Muscle of back (tissue), 11 donors: Measurements from ENCODE around the gene C6orf47. TPM values are rescaled to one million over a fixed set of nuclear protein-coding genes. Genes with fewer than 3 reads are reported as not detected.

Source experiments
- DNase-seq, 3 donors: peaks; one replicate each; pipeline versions ENCODE4 v3.0.0 to v3.0.0-alpha.2; 2013
- polyA plus RNA-seq, 10 donors: library from polyadenylated mRNA; unstranded; fragments of 120-200 nt; gene quantifications; one replicate each; pipeline ENCODE4 v1.2.1, GENCODE V29; 2013; ENCODE audit not compliant: insufficient read length in 10 of 10

Gene C6orf47
- polyA plus RNA-seq, 10 donors = 11.4 to 16.0 (median 13.4) TPM

- no peak for DNase-seq
Measured at GRCh38 chr6:31614684-31615578, 45.6 kb downstream of the C6orf47 start, which contains the start of gene AIF1. TSS of gene AIF1 (plus strand) at chr6:31615234. CDS start at chr6:31615330, 96 bp downstream.

- no peak for DNase-seq
Measured at GRCh38 chr6:31614075-31614619, 46.4 kb downstream of the C6orf47 start.

- DNase-seq = peak in 1 of 3 donors; percentile 68
Measured at GRCh38 chr6:31610968-31611367, 49.6 kb downstream of the C6orf47 start.

- DNase-seq = no peak
Measured at GRCh38 chr6:31609519-31610406, 50.8 kb downstream of the C6orf47 start.

Other genes with a start within 250 kb of the C6orf47 start
- gene MICB, start 162.6 kb downstream of the C6orf47 start, polyA plus RNA-seq = 1 to 10 TPM in 5 of 10 donors, under 1 TPM in 5; 0.47 to 1.1 (median 0.99) TPM
- gene MCCD1, start 131.8 kb downstream of the C6orf47 start, polyA plus RNA-seq = not detected
- 100 to 1,000 TPM; 292 to 441 (median 367) TPM for gene DDX39B, start 118.8 kb downstream of the C6orf47 start, polyA plus RNA-seq
- gene ATP6V1G2, start 114.2 kb downstream of the C6orf47 start, polyA plus RNA-seq = 1 to 10 TPM; 2.5 to 5.9 (median 3.9) TPM
- gene NFKBIL1, start 113.2 kb downstream of the C6orf47 start, polyA plus RNA-seq = 10 to 100 TPM; 11.3 to 17.7 (median 14.4) TPM
- under 1 TPM in 6 of 10 donors, not detected in 4; 0.12 to 0.91 (median 0.21) TPM for gene LTA, start 88.5 kb downstream of the C6orf47 start, polyA plus RNA-seq
- gene TNF, start 85.2 kb downstream of the C6orf47 start, polyA plus RNA-seq = 1 to 10 TPM in 1 of 10 donors, under 1 TPM in 8, not detected in 1; 0.17 to 3.5 (median 0.29) TPM
- gene LTB, start 78.4 kb downstream of the C6orf47 start, polyA plus RNA-seq = 10 to 100 TPM in 1 of 10 donors, 1 to 10 TPM in 6, under 1 TPM in 3; 0.67 to 32.2 (median 1.5) TPM
- gene LST1, start 74.5 kb downstream of the C6orf47 start, polyA plus RNA-seq = 10 to 100 TPM in 1 of 10 donors, 1 to 10 TPM in 9; 4.1 to 10.9 (median 6.4) TPM
- gene NCR3, start 67.8 kb downstream of the C6orf47 start, polyA plus RNA-seq = under 1 TPM in 4 of 10 donors, not detected in 6; 0.20 to 0.59 (median 0.30) TPM
- 10 to 100 TPM; 15.1 to 35.2 (median 23.0) TPM for gene AIF1, start 45.5 kb downstream of the C6orf47 start, polyA plus RNA-seq
- gene PRRC2A, start 40.1 kb downstream of the C6orf47 start, polyA plus RNA-seq = 100 to 1,000 TPM; 112 to 149 (median 132) TPM
- gene BAG6, start 8.1 kb downstream of the C6orf47 start, polyA plus RNA-seq = 100 to 1,000 TPM; 177 to 216 (median 198) TPM
- gene APOM, start 4.9 kb downstream of the C6orf47 start, polyA plus RNA-seq = 1 to 10 TPM; 2.6 to 5.7 (median 4.2) TPM
- gene GPANK1, start 4.2 kb upstream of the C6orf47 start, polyA plus RNA-seq = 10 to 100 TPM; 10.1 to 16.9 (median 12.2) TPM
- 100 to 1,000 TPM; 118 to 150 (median 138) TPM for gene CSNK2B, start 5.3 kb upstream of the C6orf47 start, polyA plus RNA-seq
- gene LY6G5B, start 9.2 kb upstream of the C6orf47 start, polyA plus RNA-seq = 10 to 100 TPM in 6 of 10 donors, 1 to 10 TPM in 4; 5.6 to 24.0 (median 10.9) TPM
- gene LY6G5C, start 20.3 kb upstream of the C6orf47 start, polyA plus RNA-seq = 1 to 10 TPM in 9 of 10 donors, under 1 TPM in 1; 0.68 to 5.1 (median 2.4) TPM
- 10 to 100 TPM; 36.3 to 50.0 (median 39.2) TPM for gene ABHD16A, start 42.5 kb upstream of the C6orf47 start, polyA plus RNA-seq
- gene LY6G6F, start 46.1 kb upstream of the C6orf47 start, polyA plus RNA-seq = under 1 TPM in 3 of 10 donors, not detected in 7; 0.17 to 0.38 (median 0.20) TPM
- 1 to 10 TPM in 1 of 10 donors, under 1 TPM in 5, not detected in 4; 0.42 to 1.1 (median 0.53) TPM for gene LY6G6D, start 54.6 kb upstream of the C6orf47 start, polyA plus RNA-seq
- gene LY6G6C, start 61.0 kb upstream of the C6orf47 start, polyA plus RNA-seq = 1 to 10 TPM in 1 of 10 donors, under 1 TPM in 8, not detected in 1; 0.19 to 1.0 (median 0.38) TPM
- 1 to 10 TPM in 3 of 10 donors, under 1 TPM in 7; 0.52 to 1.8 (median 0.82) TPM for gene MPIG6B, start 62.6 kb upstream of the C6orf47 start, polyA plus RNA-seq
- 100 to 1,000 TPM in 8 of 10 donors, 10 to 100 TPM in 2; 87.3 to 135 (median 109) TPM for gene DDAH2, start 68.5 kb upstream of the C6orf47 start, polyA plus RNA-seq
- gene CLIC1, start 75.8 kb upstream of the C6orf47 start, polyA plus RNA-seq = 100 to 1,000 TPM; 114 to 181 (median 138) TPM
- gene MSH5, start 79.2 kb upstream of the C6orf47 start, polyA plus RNA-seq = 10 to 100 TPM in 6 of 10 donors, 1 to 10 TPM in 4; 5.9 to 29.4 (median 13.5) TPM
- 10 to 100 TPM in 1 of 10 donors, 1 to 10 TPM in 9; 2.1 to 10.9 (median 3.0) TPM for gene SAPCD1, start 101.9 kb upstream of the C6orf47 start, polyA plus RNA-seq
- gene VWA7, start 116.5 kb upstream of the C6orf47 start, polyA plus RNA-seq = 1 to 10 TPM in 9 of 10 donors, under 1 TPM in 1; 0.88 to 3.3 (median 2.3) TPM
- 10 to 100 TPM; 42.0 to 63.0 (median 46.2) TPM for gene VARS1, start 135.0 kb upstream of the C6orf47 start, polyA plus RNA-seq
- 10 to 100 TPM; 46.2 to 63.6 (median 58.9) TPM for gene LSM2, start 146.2 kb upstream of the C6orf47 start, polyA plus RNA-seq
- gene HSPA1L, start 154.5 kb upstream of the C6orf47 start, polyA plus RNA-seq = 1 to 10 TPM; 3.3 to 4.3 (median 3.9) TPM
- 100 to 1,000 TPM in 1 of 10 donors, 10 to 100 TPM in 9; 47.4 to 176 (median 71.8) TPM for gene HSPA1A, start 154.8 kb upstream of the C6orf47 start, polyA plus RNA-seq
- 100 to 1,000 TPM in 1 of 10 donors, 10 to 100 TPM in 9; 34.3 to 226 (median 55.8) TPM for gene HSPA1B, start 167.0 kb upstream of the C6orf47 start, polyA plus RNA-seq
- 10 to 100 TPM; 15.3 to 19.4 (median 17.2) TPM for gene NEU1, start 202.0 kb upstream of the C6orf47 start, polyA plus RNA-seq
- gene SLC44A4, start 218.2 kb upstream of the C6orf47 start, polyA plus RNA-seq = under 1 TPM in 8 of 10 donors, not detected in 2; 0.08 to 0.50 (median 0.29) TPM
- 10 to 100 TPM; 23.3 to 40.1 (median 29.4) TPM for gene EHMT2, start 236.9 kb upstream of the C6orf47 start, polyA plus RNA-seq
- 10 to 100 TPM in 4 of 10 donors, 1 to 10 TPM in 6; 7.9 to 16.2 (median 9.6) TPM for gene ZBTB12, start 241.3 kb upstream of the C6orf47 start, polyA plus RNA-seq